Hematopoietic multipotent progenitor cell treated with erythropoietin and hydrocortisone succinate and interleukin-3 and kit ligand, for 6 days (in vitro differentiated cells): ENCODE results near the gene HOXB7.

Experiments
- DNase-seq: peaks from one replicate; pipeline ENCODE4 v3.0.0-alpha.2; 2015

Gene HOXB7

GRCh38 chr17:48564188-48565021, 46.4 kb downstream of the HOXB7 start:
- DNase-seq = no peak

- no peak for DNase-seq
Measured at GRCh38 chr17:48563867-48564187, 47.0 kb downstream of the HOXB7 start.

DNA sequence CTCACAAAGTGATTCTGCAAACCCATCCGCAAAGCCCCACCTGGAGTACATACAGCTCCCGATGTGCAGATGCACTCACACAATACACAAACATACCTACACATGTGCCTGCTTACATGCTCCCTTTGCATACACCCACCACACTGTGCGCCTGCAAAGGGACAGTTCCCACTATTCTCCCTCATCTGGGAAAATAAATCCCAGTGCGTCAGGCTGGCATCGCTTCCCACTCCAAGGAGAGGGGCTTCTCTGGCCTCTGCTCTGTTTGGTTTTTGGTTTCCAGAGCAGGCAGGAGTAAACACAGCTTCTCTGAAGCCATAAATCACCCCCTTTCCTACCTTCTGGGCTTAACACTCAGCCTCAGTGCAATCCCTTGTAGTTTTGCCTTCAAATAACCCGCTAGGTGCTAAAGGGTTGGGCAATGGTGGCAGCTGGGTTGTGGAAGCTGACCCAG, 47.4 kb downstream of the HOXB7 start:
- DNase-seq = no peak

- no peak for DNase-seq
Measured at GRCh38 chr17:48562934-48563333, 47.9 kb downstream of the HOXB7 start.

DNA sequence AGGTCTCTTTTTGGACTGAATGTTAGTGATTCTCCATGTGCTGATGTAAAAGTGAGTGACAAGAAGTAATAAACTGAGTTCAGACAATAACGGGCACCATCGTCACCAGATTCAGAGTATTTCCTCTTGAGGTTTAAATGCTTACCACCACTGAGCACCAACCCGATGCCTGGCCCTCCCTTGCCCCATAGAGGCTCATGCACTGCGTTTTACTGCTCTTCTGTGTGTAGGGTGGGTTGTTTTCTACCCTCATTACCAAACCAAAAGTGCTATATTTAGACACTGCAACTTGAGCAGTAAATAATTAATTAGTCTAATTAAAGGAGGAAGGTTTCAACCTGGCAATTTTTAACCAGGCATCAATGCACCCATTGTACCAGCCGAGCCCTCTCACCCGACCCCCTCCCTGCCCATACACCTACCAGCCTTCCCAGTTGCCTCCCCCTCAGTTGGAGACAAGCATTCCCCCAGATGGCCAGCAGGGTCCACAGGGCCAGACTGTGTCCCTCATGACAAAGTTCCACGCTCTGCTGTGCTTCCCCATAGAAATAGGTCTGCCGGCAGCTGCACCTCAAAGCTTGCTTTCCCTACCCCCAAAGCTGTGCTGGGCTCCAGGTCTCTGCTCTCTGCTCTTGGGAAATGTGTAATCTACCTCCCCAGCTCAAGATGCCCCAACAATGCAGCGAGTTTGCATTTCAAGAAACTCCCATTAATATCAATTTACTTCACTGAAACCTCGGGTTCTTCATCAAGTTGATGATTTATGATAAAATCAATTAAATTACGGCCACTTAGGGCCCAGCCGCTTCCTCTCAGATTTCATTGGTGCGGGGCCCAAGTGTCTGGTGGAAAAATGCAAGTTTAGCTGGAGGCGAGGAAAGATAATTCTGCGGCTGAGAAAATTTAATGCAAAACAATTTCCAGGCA, 48.7 kb downstream of the HOXB7 start:
- DNase-seq = no peak

GRCh38 chr17:48559840-48560817, 50.7 kb downstream of the HOXB7 start:
- DNase-seq = no peak

- no peak for DNase-seq
Measured at GRCh38 chr17:48559122-48559839, 51.5 kb downstream of the HOXB7 start.

DNA sequence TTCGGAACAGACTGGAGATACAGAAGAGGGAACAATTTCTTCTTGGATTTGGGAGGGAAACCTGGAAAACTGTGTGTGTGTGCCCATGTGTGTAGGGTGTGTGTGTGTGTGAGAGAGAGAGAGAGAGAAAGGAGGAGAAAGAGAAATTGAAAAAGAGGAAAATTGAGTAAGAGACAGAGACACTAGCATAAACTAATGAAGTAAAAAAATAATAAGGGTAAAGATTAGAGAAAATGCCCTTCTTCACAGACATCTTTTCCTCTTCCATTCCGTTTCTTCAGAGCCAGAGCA, 52.0 kb downstream of the HOXB7 start:
- no peak for DNase-seq

DNA sequence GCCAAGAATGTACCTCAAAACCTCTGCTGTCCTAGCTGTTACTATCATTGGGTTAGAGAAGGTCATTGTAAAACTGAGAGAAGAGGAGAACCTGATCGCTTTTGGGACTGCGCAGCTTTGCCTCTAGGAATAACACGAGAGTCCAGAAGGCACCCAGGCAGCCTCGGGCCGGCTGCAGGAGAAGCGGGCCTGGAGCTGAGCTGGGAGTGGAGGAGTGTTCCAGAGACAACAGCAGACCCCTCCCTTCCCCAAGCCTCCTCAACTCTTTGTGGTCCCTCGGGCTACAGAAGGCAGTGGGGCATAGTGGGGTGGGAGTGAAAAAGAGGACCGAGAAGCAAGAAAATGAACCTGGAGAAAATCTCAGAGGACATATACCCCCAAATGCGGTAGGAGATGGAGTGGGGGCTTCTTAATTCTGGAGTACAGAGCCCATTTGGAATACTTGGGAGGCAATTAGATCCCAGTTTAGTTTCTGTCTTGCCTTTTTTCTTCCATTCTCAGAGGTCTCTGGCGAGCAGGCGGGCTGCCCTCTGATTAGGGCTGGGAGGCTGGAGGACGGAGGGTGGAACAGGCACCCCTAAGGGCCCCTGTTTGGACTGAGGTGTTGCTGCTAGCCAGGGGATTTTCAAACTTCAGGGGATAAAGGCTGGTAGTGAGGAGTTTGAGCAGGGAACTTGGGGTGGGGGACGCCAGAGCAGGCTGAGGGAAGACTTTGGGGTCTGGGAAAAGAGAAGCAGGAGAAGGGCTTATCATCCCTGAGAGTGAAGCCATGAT, 52.6 kb downstream of the HOXB7 start:
- DNase-seq = no peak
